Lung (tissue), 12 donors: Measurements from ENCODE around the gene TMEM144. TPM values are rescaled to one million over a fixed set of nuclear protein-coding genes. Genes with fewer than 3 reads are reported as not detected.

Experiments
- ATAC-seq: fragments of 200-7000 bp; cut with Tn5 transposase; one replicate; pipeline ENCODE4 v1.9.1; 2020; ENCODE audit warnings: moderate number of reproducible peaks; ENCODE audit not compliant: insufficient read depth, low FRiP score
- DNase-seq, 3 donors: peaks; one replicate each; pipeline ENCODE4 v3.0.0-alpha.2; 2013 to 2017
- H3K27ac ChIP-seq, 2 donors: one replicate each; pipeline ENCODE4 v1.5.1; 2013; ENCODE audit warnings: mild to moderate bottlenecking in 2 of 2, moderate library complexity in 2 of 2, control low read depth in 1 of 2, inconsistent platforms in 1 of 2, low read depth in 1 of 2, low read length in 1 of 2
- H3K27me3 ChIP-seq, 3 donors: one replicate each; pipeline ENCODE4 v1.5.1; 2013; ENCODE audit warnings: low read length in 2 of 3; ENCODE audit not compliant: control insufficient read depth in 3 of 3, insufficient read depth in 3 of 3
- H3K36me3 ChIP-seq, 4 donors: one replicate each; pipeline ENCODE4 v1.5.1; 2013; ENCODE audit warnings: low read length in 4 of 4, mild to moderate bottlenecking in 1 of 4, moderate library complexity in 1 of 4; ENCODE audit not compliant: control insufficient read depth in 4 of 4, insufficient read depth in 4 of 4
- H3K4me1 ChIP-seq, 5 donors: one replicate each; pipeline ENCODE4 v1.5.1; 2013; ENCODE audit warnings: low read length in 5 of 5, mild to moderate bottlenecking in 2 of 5, moderate library complexity in 1 of 5; ENCODE audit not compliant: control insufficient read depth in 5 of 5, insufficient read depth in 5 of 5
- H3K4me3 ChIP-seq: one replicate; pipeline ENCODE4 v1.5.1; 2013; ENCODE audit warnings: mild to moderate bottlenecking, control low read depth, moderate library complexity
- H3K9ac ChIP-seq, 2 donors: one replicate each; pipeline ENCODE4 v1.5.1; 2013; ENCODE audit warnings: low read length in 2 of 2, control low read depth in 1 of 2; ENCODE audit not compliant: insufficient read depth in 1 of 2
- H3K9me3 ChIP-seq, 4 donors: one replicate each; pipeline ENCODE4 v1.5.1; 2013; ENCODE audit warnings: low read length in 3 of 4, mild to moderate bottlenecking in 1 of 4, moderate library complexity in 1 of 4; ENCODE audit not compliant: control insufficient read depth in 4 of 4, insufficient read depth in 3 of 4
- WGBS, 2 donors: extraction: QIAGEN DNeasy Blood & Tissue Kit; methylation state at CpG; one replicate each; pipeline ENCODE4 v1.1.7; 2013; 5-methylcytosine and 5-hydroxymethylcytosine counted together
- polyA plus RNA-seq, 2 donors: library from polyadenylated mRNA; stranded (reverse); fragments of 200-250 nt; gene quantifications; one replicate each; pipeline ENCODE4 v1.2.1, GENCODE V29; 2013
- total RNA-seq, 2 donors: library from RNA; depleted of rRNA in 1 of 2; stranded (reverse); fragments of >200 nt in 1 of 2; gene quantifications; one replicate each; pipeline ENCODE4 v1.2.1, GENCODE V29; 2014 to 2021
- TF ChIP-seq, protein P1 (sequence below): IDR thresholded peaks from 2 replicates; pipeline ENCODE4 v1.5.1; 2012; ENCODE audit warnings: mild to moderate bottlenecking; ENCODE audit errors: control extremely low read depth, extremely low read depth
- donor health status: control.
- donor health status: control.
- donor health status: Bipolar disorder and iron deficiency.
- donor health status: healthy.
- donor health status: DM: yes; HTN: yes; CAD: no.

TMEM144 gene
- total and polyA plus RNA-seq, 4 donors = 3.7 to 17.3 (median 11.6) TPM

DNA sequence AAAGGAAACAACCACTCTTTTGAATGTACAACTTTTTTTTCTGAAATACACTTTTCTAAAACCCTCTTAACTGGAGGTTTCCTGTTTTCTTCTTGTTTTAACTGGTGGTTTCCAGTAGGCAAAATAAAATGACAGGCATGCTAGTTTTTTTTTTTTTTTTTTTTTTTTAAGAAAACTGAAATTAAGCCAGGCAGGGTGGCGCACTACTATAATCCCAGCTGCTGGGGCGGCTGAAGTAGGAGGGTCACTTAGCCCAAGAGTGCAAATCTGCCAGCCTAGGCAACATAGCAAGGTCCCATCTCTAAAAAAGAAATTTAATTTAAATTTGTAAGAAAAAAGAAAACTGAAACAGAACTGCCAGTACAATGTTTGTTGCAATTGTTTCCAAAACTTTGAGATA lies 44.0 kb downstream of the TMEM144 start:
- TF ChIP-seq, protein P1, sequence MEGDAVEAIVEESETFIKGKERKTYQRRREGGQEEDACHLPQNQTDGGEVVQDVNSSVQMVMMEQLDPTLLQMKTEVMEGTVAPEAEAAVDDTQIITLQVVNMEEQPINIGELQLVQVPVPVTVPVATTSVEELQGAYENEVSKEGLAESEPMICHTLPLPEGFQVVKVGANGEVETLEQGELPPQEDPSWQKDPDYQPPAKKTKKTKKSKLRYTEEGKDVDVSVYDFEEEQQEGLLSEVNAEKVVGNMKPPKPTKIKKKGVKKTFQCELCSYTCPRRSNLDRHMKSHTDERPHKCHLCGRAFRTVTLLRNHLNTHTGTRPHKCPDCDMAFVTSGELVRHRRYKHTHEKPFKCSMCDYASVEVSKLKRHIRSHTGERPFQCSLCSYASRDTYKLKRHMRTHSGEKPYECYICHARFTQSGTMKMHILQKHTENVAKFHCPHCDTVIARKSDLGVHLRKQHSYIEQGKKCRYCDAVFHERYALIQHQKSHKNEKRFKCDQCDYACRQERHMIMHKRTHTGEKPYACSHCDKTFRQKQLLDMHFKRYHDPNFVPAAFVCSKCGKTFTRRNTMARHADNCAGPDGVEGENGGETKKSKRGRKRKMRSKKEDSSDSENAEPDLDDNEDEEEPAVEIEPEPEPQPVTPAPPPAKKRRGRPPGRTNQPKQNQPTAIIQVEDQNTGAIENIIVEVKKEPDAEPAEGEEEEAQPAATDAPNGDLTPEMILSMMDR = no peak
- Histone ChIP-seq H3K4me3 (no peak overlapping the region), H3K27me3 (no peaks in the 10 kb centered on the region), H3K9me3 (no peaks in the 10 kb centered on the region), H3K9ac (no peak overlapping the region), H3K27ac (no peak overlapping the region), H3K36me3 (no peaks in the 10 kb centered on the region), H3K4me1 (peaks cover 0 to 3% (median 0%) of the 10 kb centered on the region in 5 donors)
- WGBS, 2 donors = 65 to 86% methylated on average over 2 of the region's 2 CpGs
- DNase-seq (no peak), ATAC-seq (no peak)

DNA sequence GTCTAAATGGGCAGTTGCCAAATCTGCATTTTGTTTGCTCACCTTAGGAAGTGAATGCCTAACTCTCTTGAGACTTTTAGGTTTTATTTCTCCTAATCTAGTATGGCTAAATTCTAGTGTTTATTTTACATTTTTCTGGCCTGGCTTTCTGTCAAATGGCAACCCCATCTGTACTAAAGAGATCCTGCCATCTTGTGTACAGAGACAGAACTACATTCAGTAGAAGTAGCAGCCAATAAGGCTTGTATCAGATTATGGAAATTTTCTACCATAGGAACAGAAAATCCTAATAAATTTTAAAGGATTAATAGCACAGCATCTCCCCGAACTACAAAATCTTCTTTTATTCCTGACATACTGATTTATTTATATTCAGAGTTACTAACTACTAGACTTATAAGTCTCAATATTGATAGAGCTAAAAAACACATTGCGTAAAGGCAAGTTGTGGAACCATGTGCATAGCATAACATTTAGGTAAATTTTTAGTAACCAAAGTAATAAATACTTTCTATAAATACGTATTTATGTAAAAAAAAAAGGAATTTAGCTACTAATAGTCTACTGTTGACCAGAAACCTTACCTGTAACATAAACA lies 45.5 kb downstream of the TMEM144 start:
- no peak overlapping the region for H3K4me3 ChIP-seq
- H3K9ac ChIP-seq = no peak overlapping the region
- WGBS, 2 donors = 39 to 41% methylated on average over 3 of the region's 3 CpGs
- no peaks in the 10 kb centered on the region for H3K27me3 ChIP-seq
- TF ChIP-seq, protein P1 = peak; percentile 17
- H3K9me3 ChIP-seq = no peaks in the 10 kb centered on the region
- no peak overlapping the region for H3K27ac ChIP-seq
- H3K4me1 ChIP-seq = no peaks in the 10 kb centered on the region
- no peaks in the 10 kb centered on the region for H3K36me3 ChIP-seq
- no peak for ATAC-seq
- peak in 2 of 3 donors; percentile 65 to 66 for DNase-seq

DNA sequence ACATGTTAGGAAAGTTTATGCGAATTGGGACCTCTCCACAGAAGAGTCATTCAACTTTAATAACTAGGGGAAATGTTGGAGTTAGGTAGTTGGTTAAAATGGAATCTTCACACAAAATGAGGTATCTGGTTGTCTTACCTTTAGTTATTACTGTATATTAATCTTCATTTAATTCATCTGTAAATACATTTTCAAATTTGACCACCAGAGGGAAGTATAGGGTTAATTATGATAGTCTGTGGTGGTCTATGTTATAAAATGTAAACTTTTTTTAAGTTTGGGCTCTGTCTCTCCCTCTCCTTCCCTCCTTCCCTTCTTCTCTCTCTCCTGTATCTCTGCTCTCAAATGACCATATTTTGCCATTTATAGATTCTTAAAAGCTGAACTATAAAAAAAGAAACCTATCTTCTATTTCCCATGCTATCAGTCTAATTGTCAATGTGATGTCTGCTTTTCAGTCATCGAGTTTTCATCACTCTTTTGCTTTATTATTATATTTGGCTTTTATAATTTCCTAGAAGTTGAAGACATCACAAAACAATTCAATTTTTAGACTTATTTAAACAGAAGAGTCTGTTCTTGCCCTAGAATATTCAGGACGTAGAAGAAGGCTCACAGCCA lies 49.8 kb downstream of the TMEM144 start:
- peak in 2 of 3 donors; percentile 41 to 50 for DNase-seq
- Histone ChIP-seq H3K4me3 (no peak overlapping the region), H3K4me1 (no peaks in the 10 kb centered on the region), H3K27ac (no peak overlapping the region), H3K36me3 (no peaks in the 10 kb centered on the region), H3K27me3 (no peaks in the 10 kb centered on the region), H3K9ac (no peak overlapping the region), H3K9me3 (no peaks in the 10 kb centered on the region)
- TF ChIP-seq, protein P1 = no peak
- no peak for ATAC-seq
- 49 to 54% methylated on average over 3 of the region's 3 CpGs for WGBS, 2 donors
